ENCODE results near the gene TTC3. TPM values are rescaled to one million over a fixed set of nuclear protein-coding genes. Genes with fewer than 3 reads are reported as not detected.

Gene TTC3
- total RNA-seq, 1 donor from 2014 or later = 223 TPM

GRCh38 chr21:37041706-37042271 lies 31.3 kb upstream of the TTC3 start:
- H3K4me2 ChIP-seq (ENCODE audit: low read length) = no peak overlapping the region
- FAIRE-seq (no peak), DNase-seq (ENCODE audit: low read depth) (no peak)
- no peaks in the 10 kb centered on the region for H3K79me2 ChIP-seq (ENCODE audit: insufficient read depth, low read length)
- H3K4me3 Mint-ChIP-seq (ENCODE audit: unreplicated experiment) = no peak overlapping the region
- H3K36me3 Mint-ChIP-seq (ENCODE audit: low read depth, unreplicated experiment) = no peaks in the 10 kb centered on the region
- H3K9ac ChIP-seq (ENCODE audit: low read length) = no peak overlapping the region
- no peak overlapping the region for H3K27ac ChIP-seq (ENCODE audit: low read depth, low read length)
- H3K9me3 ChIP-seq (ENCODE audit: insufficient read depth, low read depth, low read length) = no peaks in the 10 kb centered on the region
- H3K27me3 Mint-ChIP-seq (ENCODE audit: low read depth, unreplicated experiment) = peaks cover 3% of the 10 kb centered on the region
- H3K4me3 ChIP-seq (ENCODE audit: insufficient read depth, low read depth, low read length) = no peak overlapping the region
- no peaks in the 10 kb centered on the region for H4K20me1 ChIP-seq (ENCODE audit: insufficient read depth, low read length)
- H3K27ac Mint-ChIP-seq (ENCODE audit: unreplicated experiment) = no peak overlapping the region
- H2AFZ ChIP-seq (ENCODE audit: low read depth, low read length) = no peak overlapping the region
- no peaks in the 10 kb centered on the region for H3K4me1 Mint-ChIP-seq (ENCODE audit: low read depth, unreplicated experiment)
- TF ChIP-seq CTCF (IDR thresholded peaks at IDR 0.05; ENCODE audit: insufficient read depth, low read depth, low read length) = no peak
- H3K4me1 ChIP-seq (ENCODE audit: insufficient read depth, low read length) = no peaks in the 10 kb centered on the region
- no peaks in the 10 kb centered on the region for H3K27me3 ChIP-seq (ENCODE audit: insufficient read depth, low read length)
- H3K36me3 ChIP-seq (ENCODE audit: insufficient read depth, low read length) = no peaks in the 10 kb centered on the region
- H3K9me3 Mint-ChIP-seq (ENCODE audit: unreplicated experiment) = no peaks in the 10 kb centered on the region

- Histone ChIP-seq H2AFZ (ENCODE audit: low read depth, low read length) (no peak overlapping the region), H3K79me2 (ENCODE audit: insufficient read depth, low read length) (no peaks in the 10 kb centered on the region), H3K4me2 (ENCODE audit: low read length) (no peak overlapping the region), H4K20me1 (ENCODE audit: insufficient read depth, low read length) (no peaks in the 10 kb centered on the region), H3K4me3 (ENCODE audit: insufficient read depth, low read depth, low read length) (no peak overlapping the region), H3K27me3 (ENCODE audit: insufficient read depth, low read length) (no peaks in the 10 kb centered on the region), H3K4me1 (ENCODE audit: insufficient read depth, low read length) (no peaks in the 10 kb centered on the region), H3K36me3 (ENCODE audit: insufficient read depth, low read length) (no peaks in the 10 kb centered on the region), H3K9ac (ENCODE audit: low read length) (no peak overlapping the region), H3K9me3 (ENCODE audit: insufficient read depth, low read depth, low read length) (no peaks in the 10 kb centered on the region), H3K27ac (ENCODE audit: low read depth, low read length) (no peak overlapping the region)
- Mint-ChIP-seq H3K4me3 (ENCODE audit: unreplicated experiment) (no peak overlapping the region), H3K27ac (ENCODE audit: unreplicated experiment) (no peak overlapping the region), H3K4me1 (ENCODE audit: low read depth, unreplicated experiment) (no peaks in the 10 kb centered on the region), H3K9me3 (ENCODE audit: unreplicated experiment) (no peaks in the 10 kb centered on the region), H3K36me3 (ENCODE audit: low read depth, unreplicated experiment) (no peaks in the 10 kb centered on the region), H3K27me3 (ENCODE audit: low read depth, unreplicated experiment) (peaks cover 12% of the 10 kb centered on the region)
- DNase-seq (ENCODE audit: low read depth) (no peak), FAIRE-seq (no peak)
- TF ChIP-seq CTCF (IDR thresholded peaks at IDR 0.05; ENCODE audit: insufficient read depth, low read depth, low read length) (no peak), EZH2 (IDR thresholded peaks at IDR 0.05; ENCODE audit: insufficient read depth, low read length) (no peak)
Measured at GRCh38 chr21:37043818-37044217, 29.2 kb upstream of the TTC3 start.

GRCh38 chr21:37044643-37045042 lies 28.4 kb upstream of the TTC3 start:
- H3K4me2 ChIP-seq (ENCODE audit: low read length) = no peak overlapping the region
- no peaks in the 10 kb centered on the region for H3K79me2 ChIP-seq (ENCODE audit: insufficient read depth, low read length)
- FAIRE-seq (no peak), DNase-seq (ENCODE audit: low read depth) (no peak)
- H3K27me3 ChIP-seq (ENCODE audit: insufficient read depth, low read length) = no peaks in the 10 kb centered on the region
- no peaks in the 10 kb centered on the region for H3K9me3 Mint-ChIP-seq (ENCODE audit: unreplicated experiment)
- no peak overlapping the region for H3K4me3 ChIP-seq (ENCODE audit: insufficient read depth, low read depth, low read length)
- H3K27ac Mint-ChIP-seq (ENCODE audit: unreplicated experiment) = no peak overlapping the region
- H3K4me1 Mint-ChIP-seq (ENCODE audit: low read depth, unreplicated experiment) = no peaks in the 10 kb centered on the region
- TF ChIP-seq EZH2 (IDR thresholded peaks at IDR 0.05; ENCODE audit: insufficient read depth, low read length) (no peak), CTCF (IDR thresholded peaks at IDR 0.05; ENCODE audit: insufficient read depth, low read depth, low read length) (no peak)
- H3K9me3 ChIP-seq (ENCODE audit: insufficient read depth, low read depth, low read length) = no peaks in the 10 kb centered on the region
- H3K4me1 ChIP-seq (ENCODE audit: insufficient read depth, low read length) = no peaks in the 10 kb centered on the region
- H3K9ac ChIP-seq (ENCODE audit: low read length) = no peak overlapping the region
- H2AFZ ChIP-seq (ENCODE audit: low read depth, low read length) = no peak overlapping the region
- H3K36me3 ChIP-seq (ENCODE audit: insufficient read depth, low read length) = no peaks in the 10 kb centered on the region
- H3K36me3 Mint-ChIP-seq (ENCODE audit: low read depth, unreplicated experiment) = no peaks in the 10 kb centered on the region
- H3K27me3 Mint-ChIP-seq (ENCODE audit: low read depth, unreplicated experiment) = peaks cover 12% of the 10 kb centered on the region
- no peak overlapping the region for H3K4me3 Mint-ChIP-seq (ENCODE audit: unreplicated experiment)
- H3K27ac ChIP-seq (ENCODE audit: low read depth, low read length) = no peak overlapping the region
- no peaks in the 10 kb centered on the region for H4K20me1 ChIP-seq (ENCODE audit: insufficient read depth, low read length)
